Breast epithelium (tissue), 3 donors: ENCODE data around the gene MAT1A.

Source experiments
- CTCF ChIP-seq, 3 donors: fragments of 450-650 bp; IDR thresholded peaks; one replicate each; pipeline ENCODE4 v1.5.1; 2016 to 2017; ENCODE audit warnings: antibody characterized with exemption in 3 of 3, mild to moderate bottlenecking in 3 of 3, moderate library complexity in 3 of 3
- POLR2A ChIP-seq: fragments of 450-650 bp; IDR thresholded peaks from one replicate; pipeline ENCODE4 v1.6.1; 2016; ENCODE audit warnings: antibody characterized with exemption, mild to moderate bottlenecking, moderate library complexity
- POLR2AphosphoS5 ChIP-seq, 3 donors: sonication (generic); formaldehyde crosslinking; IDR thresholded peaks; one replicate each; pipeline ENCODE4 v1.6.1; 2017; ENCODE audit warnings: antibody characterized with exemption in 3 of 3

GRCh38 chr10:80266513-80266863, 23.0 kb downstream of the MAT1A start:
- TF ChIP-seq POLR2AphosphoS5 (IDR thresholded peaks at IDR 0.05): no peak
- no peak for TF ChIP-seq CTCF (IDR thresholded peaks at IDR 0.05)
- TF ChIP-seq POLR2A: no peak
